ENCODE results near the gene SELENOK.

SELENOK gene

DNA sequence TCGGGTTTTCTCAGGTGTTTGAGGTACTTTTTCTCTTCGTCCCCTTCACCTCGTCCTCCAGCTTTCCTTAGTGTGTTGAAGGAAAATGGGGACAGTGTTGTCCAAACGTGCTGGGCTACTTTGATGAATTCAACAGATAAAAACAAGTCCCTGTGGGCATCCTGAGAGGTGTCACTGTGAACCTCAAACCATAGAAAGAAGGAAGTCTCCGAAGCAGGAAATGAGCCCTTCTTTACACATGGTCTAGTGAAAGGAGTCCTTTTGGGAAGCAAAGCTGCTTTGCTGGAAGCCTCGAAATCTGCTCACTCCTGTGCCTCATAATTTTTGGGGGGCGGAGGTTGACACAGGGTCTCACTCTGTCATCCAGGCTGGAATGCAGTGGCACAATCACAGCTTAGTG lies 34.7 kb downstream of the SELENOK start:
- no peak for DNase-seq (ENCODE audit: extremely low read depth, low read depth)
- H3K4me3 ChIP-seq (replicated peaks; ENCODE audit: low read depth, low read length) = no peak overlapping the region
- TF ChIP-seq, protein P1, sequence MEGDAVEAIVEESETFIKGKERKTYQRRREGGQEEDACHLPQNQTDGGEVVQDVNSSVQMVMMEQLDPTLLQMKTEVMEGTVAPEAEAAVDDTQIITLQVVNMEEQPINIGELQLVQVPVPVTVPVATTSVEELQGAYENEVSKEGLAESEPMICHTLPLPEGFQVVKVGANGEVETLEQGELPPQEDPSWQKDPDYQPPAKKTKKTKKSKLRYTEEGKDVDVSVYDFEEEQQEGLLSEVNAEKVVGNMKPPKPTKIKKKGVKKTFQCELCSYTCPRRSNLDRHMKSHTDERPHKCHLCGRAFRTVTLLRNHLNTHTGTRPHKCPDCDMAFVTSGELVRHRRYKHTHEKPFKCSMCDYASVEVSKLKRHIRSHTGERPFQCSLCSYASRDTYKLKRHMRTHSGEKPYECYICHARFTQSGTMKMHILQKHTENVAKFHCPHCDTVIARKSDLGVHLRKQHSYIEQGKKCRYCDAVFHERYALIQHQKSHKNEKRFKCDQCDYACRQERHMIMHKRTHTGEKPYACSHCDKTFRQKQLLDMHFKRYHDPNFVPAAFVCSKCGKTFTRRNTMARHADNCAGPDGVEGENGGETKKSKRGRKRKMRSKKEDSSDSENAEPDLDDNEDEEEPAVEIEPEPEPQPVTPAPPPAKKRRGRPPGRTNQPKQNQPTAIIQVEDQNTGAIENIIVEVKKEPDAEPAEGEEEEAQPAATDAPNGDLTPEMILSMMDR (IDR thresholded peaks at IDR 0.05; ENCODE audit: low read depth, low read length, missing control alignments) = no peak

DNA sequence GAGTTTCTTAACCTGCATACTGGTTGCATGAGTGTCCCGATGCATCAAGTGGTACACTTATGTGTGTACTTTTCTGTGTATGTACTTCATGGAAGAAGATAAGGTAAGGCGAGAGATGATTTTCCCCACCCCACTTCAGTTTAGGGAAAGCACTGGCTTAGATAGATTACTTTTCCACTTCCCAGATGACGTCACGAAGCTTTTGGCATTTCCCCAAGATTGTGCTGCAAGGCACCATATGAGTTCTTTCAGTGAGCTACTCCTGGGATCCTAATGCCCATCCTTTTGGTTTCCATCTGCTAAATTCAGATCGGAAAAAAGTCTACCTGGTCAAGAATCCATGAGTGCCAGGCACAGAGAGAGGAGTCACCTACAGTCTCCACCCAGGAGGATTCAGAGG lies 40.8 kb downstream of the SELENOK start:
- DNase-seq (ENCODE audit: extremely low read depth, low read depth) = peak; percentile 47
- TF ChIP-seq, protein P1 (IDR thresholded peaks at IDR 0.05; ENCODE audit: low read depth, low read length, missing control alignments) = no peak
- no peak overlapping the region for H3K4me3 ChIP-seq (replicated peaks; ENCODE audit: low read depth, low read length)

DNA sequence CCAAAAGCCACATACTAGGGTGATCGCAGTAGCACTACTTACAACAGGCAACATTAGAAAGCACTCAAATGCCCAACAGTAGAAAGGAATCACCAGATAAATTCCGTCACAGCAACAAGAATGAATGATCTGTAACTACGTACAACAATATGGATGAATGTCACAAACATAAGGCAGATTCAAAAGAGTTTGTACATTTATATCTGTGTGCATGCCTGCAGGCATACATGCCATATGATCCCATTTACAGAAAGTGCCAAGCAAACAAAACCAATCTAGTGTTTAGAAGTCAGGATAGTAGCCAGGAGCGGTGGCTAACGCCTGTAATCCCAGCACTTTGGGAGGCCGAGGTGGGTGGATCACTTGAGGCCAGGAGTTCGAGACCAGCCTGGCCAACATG lies 41.7 kb downstream of the SELENOK start:
- H3K4me3 ChIP-seq (replicated peaks; ENCODE audit: low read depth, low read length) = no peak overlapping the region
- TF ChIP-seq, protein P1 (IDR thresholded peaks at IDR 0.05; ENCODE audit: low read depth, low read length, missing control alignments) = no peak
- no peak for DNase-seq (ENCODE audit: extremely low read depth, low read depth)

DNA sequence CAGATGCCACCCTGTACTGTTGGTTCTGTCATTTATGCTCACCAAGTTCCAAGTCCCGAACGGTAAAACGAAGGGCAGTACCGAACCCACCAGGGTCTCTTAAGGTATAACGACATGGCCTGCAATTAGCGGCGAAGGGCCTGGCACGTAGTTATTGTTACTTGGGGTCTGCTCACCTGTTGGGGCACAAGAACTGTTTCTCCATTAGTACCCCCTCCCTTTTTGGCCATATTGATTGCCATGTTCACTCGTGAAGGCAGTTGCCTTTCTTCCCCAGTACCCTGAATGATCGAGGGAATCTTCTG lies 44.9 kb downstream of the SELENOK start:
- DNase-seq (ENCODE audit: extremely low read depth, low read depth) = no peak
- TF ChIP-seq, protein P1 (IDR thresholded peaks at IDR 0.05; ENCODE audit: low read depth, low read length, missing control alignments) = no peak
- no peak overlapping the region; the same call in 1 of the 2 replicates for H3K4me3 ChIP-seq (replicated peaks; ENCODE audit: low read depth, low read length)

DNA sequence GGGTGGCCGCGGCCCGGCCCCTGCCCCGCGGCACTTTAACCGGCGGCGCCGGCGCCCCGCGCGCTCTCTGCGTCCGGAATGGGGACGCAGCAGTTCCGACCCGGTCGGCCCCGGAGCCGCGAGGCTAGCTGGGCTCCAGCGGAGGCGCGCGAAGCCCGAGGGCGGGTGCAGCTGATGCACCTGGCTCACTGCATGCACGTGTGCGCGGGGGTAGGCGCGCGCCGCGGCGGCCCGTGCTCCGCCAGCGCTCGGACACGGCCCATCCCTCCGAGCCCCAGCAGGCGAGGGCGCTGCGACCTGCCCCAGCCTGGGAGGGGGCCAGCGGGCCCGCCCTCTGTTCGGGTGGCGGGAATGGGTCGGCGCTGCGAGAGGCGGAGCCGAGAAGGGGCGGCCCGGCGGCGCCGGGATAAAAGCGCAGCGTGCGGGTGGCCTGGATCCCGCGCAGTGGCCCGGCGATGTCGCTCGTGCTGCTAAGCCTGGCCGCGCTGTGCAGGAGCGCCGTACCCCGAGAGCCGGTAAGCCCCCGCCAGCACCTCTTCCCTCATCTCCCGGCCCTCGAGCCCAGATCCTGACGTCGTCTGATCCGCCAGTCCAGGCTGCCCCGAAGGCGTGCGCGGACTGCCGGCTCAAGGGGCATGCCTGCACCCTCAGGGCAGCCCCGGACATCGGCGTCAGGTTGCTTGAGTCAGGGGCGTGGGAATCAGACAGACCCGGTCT lies 45.4 kb downstream of the SELENOK start, which contains the start of the genes CHDH and IL17RB:
CHDH (minus strand) TSS at position 286 of the 717 bp plus-strand sequence. CDS start 22,411 bp downstream, outside the sequence.
IL17RB (plus strand) TSS at position 435 of the 717 bp plus-strand sequence; CDS start at position 456, 21 bp downstream.
- TF ChIP-seq, protein P1 (IDR thresholded peaks at IDR 0.05; ENCODE audit: low read depth, low read length, missing control alignments) = no peak
- H3K4me3 ChIP-seq (replicated peaks; ENCODE audit: low read depth, low read length) = peak within 1 kb of the TSS; percentile 49
- DNase-seq (ENCODE audit: extremely low read depth, low read depth) = no peak

DNA sequence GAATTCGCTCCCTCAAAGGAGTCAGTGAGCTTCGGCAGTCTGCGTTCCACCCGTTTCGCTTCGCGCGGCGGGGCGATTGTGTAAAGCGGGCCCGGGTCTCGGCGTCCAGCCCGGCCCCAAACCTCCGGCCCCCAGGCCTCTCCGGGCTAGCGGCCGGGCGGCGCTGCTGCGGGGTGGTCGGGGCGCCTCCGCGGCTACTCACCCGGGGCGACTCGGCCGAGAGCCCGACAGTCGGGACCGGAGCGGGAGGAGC lies 45.9 kb downstream of the SELENOK start:
- peak overlapping the region; percentile 49 for H3K4me3 ChIP-seq (replicated peaks; ENCODE audit: low read depth, low read length)
- DNase-seq (ENCODE audit: extremely low read depth, low read depth) = no peak
- TF ChIP-seq, protein P1 (IDR thresholded peaks at IDR 0.05; ENCODE audit: low read depth, low read length, missing control alignments) = no peak

All from HFF-Myc (cell line).